ENCODE measurements around the gene HHATL.

Gene HHATL

DNA sequence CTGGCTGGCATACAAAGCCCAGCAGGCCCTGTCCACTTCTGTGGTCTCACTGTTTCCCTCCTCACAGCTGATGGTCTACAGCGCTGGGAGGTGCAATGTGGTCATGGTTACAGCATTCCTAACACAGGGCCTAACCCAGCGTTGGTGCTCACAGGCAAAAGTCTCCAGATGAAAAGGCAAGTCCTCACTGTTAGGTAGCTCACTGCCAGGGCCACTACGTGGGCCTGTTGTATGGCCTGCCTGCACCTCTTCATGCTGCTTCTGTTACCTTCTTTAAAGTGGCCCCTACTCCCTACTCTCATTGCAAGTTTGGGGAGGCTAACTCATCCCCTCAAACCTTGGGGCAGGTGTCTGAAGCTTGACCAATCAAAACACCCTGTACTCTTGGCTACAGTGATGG lies 39.2 kb upstream of the HHATL start:
- peaks cover 3% of the 10 kb centered on the region for H3K4me1 Mint-ChIP-seq (ENCODE audit: low read depth)
- no peaks in the 10 kb centered on the region for H3K27me3 Mint-ChIP-seq
- no peaks in the 10 kb centered on the region for H3K9me3 Mint-ChIP-seq (ENCODE audit: low read depth)
- H3K27ac Mint-ChIP-seq = no peak overlapping the region
- H3K4me3 Mint-ChIP-seq = no peak overlapping the region
- no peaks in the 10 kb centered on the region for H3K36me3 Mint-ChIP-seq

DNA sequence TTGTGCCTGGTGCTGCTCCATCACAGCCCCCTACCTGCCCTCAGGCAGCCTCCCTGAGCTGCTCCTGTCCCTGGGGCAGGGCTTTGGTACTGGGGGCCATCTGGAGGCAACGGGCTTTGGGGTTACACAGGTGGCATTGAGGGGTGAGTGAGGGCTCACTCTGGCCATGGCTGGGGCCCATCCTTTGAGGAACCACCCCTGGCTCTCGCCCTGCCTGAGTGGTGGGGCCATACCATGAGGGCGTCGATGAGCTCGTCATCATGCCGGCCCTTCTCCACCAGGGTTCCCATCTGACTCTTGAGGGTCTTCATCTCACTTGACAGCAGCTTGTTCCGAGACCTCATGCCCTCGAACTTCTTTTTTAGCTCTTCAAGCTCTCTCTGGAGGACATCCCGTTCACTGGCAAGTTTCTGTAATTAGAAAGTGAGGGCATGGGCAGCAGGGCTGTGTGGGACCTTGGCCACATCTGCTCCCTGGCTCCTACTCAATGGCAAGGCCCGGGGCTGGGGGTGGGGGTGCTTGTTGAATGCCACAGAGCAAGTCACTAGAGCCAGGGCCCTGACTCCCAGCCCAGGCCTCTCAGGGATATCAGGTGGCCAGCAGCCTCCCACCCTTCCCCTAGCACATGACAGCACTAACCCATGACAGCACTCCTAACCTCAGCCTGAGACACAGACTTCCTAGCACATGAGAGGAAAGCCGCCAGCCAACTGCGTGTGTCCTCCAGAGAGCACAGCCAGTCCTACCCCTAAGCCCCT lies 37.0 kb upstream of the HHATL start:
- Mint-ChIP-seq H3K27me3 (no peaks in the 10 kb centered on the region), H3K27ac (no peak overlapping the region), H3K9me3 (ENCODE audit: low read depth) (no peaks in the 10 kb centered on the region), H3K4me3 (no peak overlapping the region), H3K36me3 (no peaks in the 10 kb centered on the region), H3K4me1 (ENCODE audit: low read depth) (no peaks in the 10 kb centered on the region)

DNA sequence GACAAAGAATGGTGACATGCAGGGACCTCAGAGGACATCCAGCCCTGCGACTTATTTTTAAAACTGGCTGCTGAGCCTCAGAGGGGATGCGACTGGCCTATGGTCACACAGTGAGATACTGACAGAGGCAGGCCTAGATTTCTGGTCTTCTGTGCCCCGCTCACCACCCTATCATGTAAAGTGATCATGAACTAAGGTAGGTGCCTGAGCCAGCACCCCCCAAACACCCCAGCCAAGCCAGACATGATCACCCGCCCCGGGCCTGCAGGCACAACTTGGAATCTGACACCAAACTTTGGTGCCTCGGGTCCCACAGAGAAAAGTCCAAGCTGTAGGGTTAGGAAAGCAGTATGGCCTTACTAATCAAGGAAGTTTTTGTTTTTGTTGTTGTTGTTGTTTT lies 33.9 kb upstream of the HHATL start:
- Mint-ChIP-seq H3K4me1 (ENCODE audit: low read depth) (no peaks in the 10 kb centered on the region), H3K4me3 (no peak overlapping the region), H3K27me3 (no peaks in the 10 kb centered on the region), H3K9me3 (ENCODE audit: low read depth) (no peaks in the 10 kb centered on the region), H3K27ac (no peak overlapping the region), H3K36me3 (no peaks in the 10 kb centered on the region)

DNA sequence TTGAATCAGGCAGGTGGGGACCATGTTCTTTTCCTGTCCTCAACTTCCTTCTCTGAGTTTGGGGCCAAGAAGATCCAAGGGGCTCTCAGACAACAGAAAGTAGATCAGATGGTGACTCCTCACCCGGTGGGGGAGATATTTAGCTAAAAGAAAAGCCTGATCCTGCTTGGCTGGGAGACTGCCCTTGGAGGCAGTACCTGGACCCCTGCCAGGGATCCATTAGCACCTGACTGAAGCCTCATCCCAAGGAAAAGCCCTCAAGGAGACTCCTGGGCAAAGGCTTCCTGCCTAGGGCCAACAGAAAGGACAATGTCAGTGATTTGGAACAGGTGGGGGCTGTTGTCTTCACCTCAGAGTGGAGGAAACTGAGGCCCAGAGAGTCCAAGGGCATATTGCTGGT lies 33.5 kb upstream of the HHATL start:
- H3K4me1 Mint-ChIP-seq (ENCODE audit: low read depth) = no peaks in the 10 kb centered on the region
- H3K4me3 Mint-ChIP-seq = no peak overlapping the region
- H3K36me3 Mint-ChIP-seq = no peaks in the 10 kb centered on the region

DNA sequence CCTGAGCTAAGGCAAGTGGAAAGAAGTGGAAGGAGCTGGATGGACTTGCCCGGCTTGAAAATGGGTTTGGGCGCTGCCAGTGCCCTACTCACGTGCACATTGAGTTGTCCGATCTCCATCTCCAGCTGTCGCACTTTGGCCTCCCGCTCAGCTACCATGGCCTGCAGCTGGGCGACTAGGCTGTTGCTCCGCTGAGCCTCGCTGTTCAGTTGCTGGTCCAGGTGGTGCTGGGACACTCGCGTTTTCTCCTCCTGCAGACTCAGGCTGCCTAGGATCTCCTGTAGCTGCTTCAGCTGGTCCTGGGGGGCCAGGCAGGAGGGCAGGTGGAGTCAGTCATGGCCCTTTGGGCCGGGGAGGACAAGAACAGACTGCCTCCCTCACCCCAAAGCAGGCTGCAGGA lies 33.0 kb upstream of the HHATL start:
- Mint-ChIP-seq H3K27me3 (no peaks in the 10 kb centered on the region), H3K4me1 (ENCODE audit: low read depth) (no peaks in the 10 kb centered on the region), H3K27ac (no peak overlapping the region), H3K4me3 (no peak overlapping the region), H3K36me3 (no peaks in the 10 kb centered on the region), H3K9me3 (ENCODE audit: low read depth) (no peaks in the 10 kb centered on the region)

More for the DNA sequence above, 33.5 kb upstream of the HHATL start:
- Mint-ChIP-seq H3K27me3 (no peaks in the 10 kb centered on the region), H3K9me3 (ENCODE audit: low read depth) (no peaks in the 10 kb centered on the region), H3K27ac (no peak overlapping the region)

DNA sequence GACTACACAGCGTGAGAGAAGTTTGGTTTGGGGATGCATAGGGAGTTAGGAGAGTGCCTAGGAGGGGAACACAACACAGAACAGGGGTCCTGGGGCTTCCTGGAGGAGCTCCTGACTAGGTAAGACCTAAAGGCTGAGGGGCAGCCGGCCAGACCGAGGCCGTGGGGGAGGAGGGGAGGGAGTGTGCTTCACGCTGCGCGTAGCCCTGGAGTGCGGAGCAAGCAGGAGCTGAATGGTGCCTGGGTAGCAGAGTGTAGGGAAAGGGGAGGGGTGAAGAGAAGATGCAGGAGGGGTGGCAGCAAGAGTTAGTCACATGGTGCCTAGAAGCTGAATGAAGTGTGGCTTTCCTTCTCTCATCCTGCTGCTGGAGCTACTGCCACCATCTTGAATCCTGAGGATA lies 32.4 kb upstream of the HHATL start:
- Mint-ChIP-seq H3K27me3 (no peaks in the 10 kb centered on the region), H3K4me3 (no peak overlapping the region), H3K27ac (no peak overlapping the region), H3K36me3 (no peaks in the 10 kb centered on the region), H3K4me1 (ENCODE audit: low read depth) (no peaks in the 10 kb centered on the region), H3K9me3 (ENCODE audit: low read depth) (no peaks in the 10 kb centered on the region)

DNA sequence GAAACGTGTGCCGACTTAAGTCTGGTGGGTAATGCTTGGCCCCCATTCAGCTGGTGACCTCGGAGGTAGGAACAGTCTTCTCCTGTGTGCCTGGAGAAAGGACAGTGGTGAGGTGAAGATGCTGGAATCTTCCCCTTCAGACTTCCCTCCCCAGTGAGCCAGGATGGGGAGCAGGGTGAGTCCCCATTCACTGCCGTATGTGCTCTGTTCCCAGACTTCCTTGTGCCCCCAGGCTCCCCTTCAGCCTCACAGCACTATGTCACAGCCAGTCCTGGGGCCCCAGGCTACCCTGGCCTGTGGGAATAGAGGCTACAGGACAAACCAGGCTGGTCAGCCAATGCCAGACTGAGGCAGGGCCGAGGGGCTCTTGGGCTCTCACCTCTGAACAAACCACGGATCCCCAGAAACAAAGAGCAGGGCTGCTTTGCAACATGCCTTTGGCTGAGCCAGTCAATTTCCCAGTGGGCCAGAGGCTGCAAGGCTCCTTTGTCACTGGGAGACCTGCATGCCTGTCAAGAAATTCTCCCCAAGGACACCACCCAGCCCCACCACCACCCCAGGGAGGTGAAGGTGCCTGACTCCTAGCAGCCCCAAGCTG lies 31.8 kb upstream of the HHATL start:
- H3K9me3 Mint-ChIP-seq (ENCODE audit: low read depth) = no peaks in the 10 kb centered on the region
- no peaks in the 10 kb centered on the region for H3K27me3 Mint-ChIP-seq
- no peaks in the 10 kb centered on the region for H3K36me3 Mint-ChIP-seq
- no peaks in the 10 kb centered on the region for H3K4me1 Mint-ChIP-seq (ENCODE audit: low read depth)
- H3K4me3 Mint-ChIP-seq = no peak overlapping the region
- no peak overlapping the region for H3K27ac Mint-ChIP-seq

DNA sequence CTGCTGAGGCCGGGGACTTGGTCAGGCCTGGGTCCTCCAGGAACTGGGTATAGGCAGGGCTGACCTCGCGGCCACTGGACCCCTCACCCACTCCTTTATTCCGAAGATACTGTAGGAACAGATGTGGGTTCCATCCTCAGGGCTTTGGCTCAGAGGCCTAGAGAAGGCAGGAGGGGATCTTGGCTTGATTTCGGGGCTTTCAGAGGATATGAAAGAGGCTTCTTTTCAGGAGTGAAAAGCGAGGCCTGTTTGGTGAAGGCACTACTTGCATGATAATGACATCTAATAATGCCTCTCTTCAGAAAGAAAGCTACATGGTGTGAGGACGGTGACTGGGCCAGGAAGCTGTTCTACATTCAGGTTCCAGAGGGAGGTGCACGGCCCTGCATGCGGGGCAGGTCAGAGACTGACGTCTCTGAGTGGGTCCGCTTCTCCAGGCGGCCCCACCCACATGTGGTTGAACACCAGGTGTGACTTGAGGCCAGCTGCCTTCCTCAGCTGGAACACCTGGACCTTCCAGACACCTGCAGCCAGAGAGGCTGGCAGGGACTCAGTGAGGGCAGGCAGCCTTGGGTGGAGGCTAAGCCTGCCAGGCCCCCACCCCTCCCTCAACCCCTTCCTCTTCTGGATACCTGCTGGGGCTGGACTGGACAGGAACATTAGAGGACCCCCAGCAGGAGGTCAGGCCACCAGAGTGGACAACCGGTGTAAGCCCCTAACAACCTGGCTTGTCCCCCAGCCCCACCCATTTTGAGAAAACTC lies 31.1 kb upstream of the HHATL start:
- Mint-ChIP-seq H3K9me3 (ENCODE audit: low read depth) (no peaks in the 10 kb centered on the region), H3K27me3 (no peaks in the 10 kb centered on the region), H3K4me3 (no peak overlapping the region), H3K4me1 (ENCODE audit: low read depth) (no peaks in the 10 kb centered on the region), H3K27ac (no peak overlapping the region), H3K36me3 (no peaks in the 10 kb centered on the region)

DNA sequence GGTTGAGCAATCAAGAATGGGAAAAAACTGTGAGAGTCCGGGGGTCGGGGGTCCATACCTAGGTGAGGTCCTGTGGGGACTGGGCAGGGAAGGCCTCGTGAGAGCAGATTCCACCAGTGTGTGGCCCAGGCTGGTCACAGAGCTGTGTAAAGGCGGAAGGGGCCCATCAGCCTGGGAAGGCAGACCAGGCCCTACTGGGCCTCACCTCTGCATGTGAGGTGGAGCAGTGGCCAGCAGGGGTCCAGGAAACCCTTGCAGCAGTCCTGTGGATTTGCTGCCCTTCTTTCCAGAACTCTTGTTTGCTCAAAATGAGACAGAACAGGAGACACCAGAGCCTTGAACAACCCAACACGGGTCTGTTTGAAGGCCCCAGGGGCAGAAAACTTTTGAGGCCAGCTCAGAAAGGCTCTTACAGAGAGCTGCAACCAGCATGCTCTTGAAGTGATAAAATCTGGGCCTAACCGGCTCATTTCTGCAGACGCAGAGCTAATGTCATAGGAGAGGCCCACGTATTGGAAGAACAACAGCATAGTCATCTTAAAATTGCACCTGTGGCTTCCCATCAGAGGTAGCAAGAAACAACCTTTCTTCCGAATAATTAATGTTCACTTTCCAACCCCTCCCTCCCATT lies 30.3 kb upstream of the HHATL start:
- no peak overlapping the region for H3K4me3 Mint-ChIP-seq
- H3K36me3 Mint-ChIP-seq = no peaks in the 10 kb centered on the region
- H3K4me1 Mint-ChIP-seq (ENCODE audit: low read depth) = no peaks in the 10 kb centered on the region
- no peaks in the 10 kb centered on the region for H3K27me3 Mint-ChIP-seq
- H3K9me3 Mint-ChIP-seq (ENCODE audit: low read depth) = no peaks in the 10 kb centered on the region
- H3K27ac Mint-ChIP-seq = no peak overlapping the region

DNA sequence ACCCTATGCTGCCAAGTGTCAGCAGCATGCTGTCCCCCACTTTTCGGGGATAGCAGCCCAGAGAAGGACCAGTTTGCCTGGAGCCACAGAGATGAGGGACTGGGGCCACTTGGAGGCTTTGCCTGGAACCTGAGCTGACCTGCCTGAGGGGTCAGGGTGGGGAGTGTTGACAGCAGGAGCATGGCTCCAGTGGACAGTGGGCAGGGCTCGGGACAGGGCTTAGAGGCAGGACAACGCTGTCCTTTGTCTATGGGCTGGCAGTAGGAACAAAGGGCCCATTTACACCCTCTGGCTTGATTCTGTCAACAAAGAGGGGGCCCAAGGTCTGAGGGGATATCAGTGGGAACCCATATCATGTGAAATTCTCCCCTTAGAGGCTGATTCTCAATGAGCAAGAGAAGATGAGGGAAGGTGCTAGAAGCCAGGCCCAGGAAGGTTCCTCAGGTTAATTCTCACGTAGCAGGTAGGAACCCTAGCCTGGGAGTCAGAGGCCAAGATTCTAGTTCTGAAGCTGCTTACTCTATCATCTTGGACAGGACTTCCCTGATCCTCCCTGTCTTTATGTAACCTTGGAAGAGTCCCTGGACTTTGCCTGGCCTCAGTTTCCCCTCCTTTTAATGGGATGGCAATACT lies 29.7 kb upstream of the HHATL start:
- Mint-ChIP-seq H3K36me3 (no peaks in the 10 kb centered on the region), H3K27ac (no peak overlapping the region), H3K4me3 (no peak overlapping the region), H3K9me3 (ENCODE audit: low read depth) (no peaks in the 10 kb centered on the region), H3K4me1 (ENCODE audit: low read depth) (no peaks in the 10 kb centered on the region), H3K27me3 (no peaks in the 10 kb centered on the region)

DNA sequence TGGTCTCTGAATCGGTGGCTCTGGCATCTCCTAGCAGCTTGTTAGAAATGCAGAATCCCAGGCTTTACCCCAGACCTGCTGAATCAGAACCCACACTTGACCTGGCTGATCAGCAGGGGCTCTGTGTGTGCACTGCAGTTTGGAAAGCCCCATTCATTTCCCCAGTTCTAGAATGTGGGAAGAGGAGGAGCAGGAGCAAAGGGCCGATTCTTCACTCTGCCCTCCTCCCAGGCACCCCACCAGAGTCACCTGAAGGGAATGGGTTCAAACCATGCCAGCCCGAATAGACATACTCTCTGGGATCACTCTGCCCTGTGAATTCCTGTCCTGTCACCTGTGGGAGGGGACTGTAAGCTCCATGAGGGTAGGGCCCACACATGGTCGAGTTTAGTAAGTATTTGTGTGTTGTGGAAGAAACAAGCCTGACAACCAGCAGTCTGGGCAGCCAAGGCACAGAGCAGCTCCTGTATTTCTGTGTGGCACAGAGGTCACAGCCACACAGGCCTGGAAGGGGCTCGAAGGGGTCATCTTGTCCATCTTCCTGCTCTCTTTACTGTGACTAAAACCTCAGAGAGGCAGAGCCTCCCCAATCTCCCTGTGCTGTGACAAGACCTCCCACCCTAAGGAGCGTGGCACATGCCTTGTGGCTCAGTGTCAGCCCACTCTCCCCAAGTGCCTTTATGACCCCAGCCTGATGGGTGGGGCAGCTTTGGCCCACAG lies 29.0 kb upstream of the HHATL start:
- no peaks in the 10 kb centered on the region for H3K27me3 Mint-ChIP-seq
- H3K36me3 Mint-ChIP-seq = no peaks in the 10 kb centered on the region
- H3K9me3 Mint-ChIP-seq (ENCODE audit: low read depth) = no peaks in the 10 kb centered on the region
- H3K4me3 Mint-ChIP-seq = no peak overlapping the region
- H3K27ac Mint-ChIP-seq = no peak overlapping the region
- H3K4me1 Mint-ChIP-seq (ENCODE audit: low read depth) = no peaks in the 10 kb centered on the region

DNA sequence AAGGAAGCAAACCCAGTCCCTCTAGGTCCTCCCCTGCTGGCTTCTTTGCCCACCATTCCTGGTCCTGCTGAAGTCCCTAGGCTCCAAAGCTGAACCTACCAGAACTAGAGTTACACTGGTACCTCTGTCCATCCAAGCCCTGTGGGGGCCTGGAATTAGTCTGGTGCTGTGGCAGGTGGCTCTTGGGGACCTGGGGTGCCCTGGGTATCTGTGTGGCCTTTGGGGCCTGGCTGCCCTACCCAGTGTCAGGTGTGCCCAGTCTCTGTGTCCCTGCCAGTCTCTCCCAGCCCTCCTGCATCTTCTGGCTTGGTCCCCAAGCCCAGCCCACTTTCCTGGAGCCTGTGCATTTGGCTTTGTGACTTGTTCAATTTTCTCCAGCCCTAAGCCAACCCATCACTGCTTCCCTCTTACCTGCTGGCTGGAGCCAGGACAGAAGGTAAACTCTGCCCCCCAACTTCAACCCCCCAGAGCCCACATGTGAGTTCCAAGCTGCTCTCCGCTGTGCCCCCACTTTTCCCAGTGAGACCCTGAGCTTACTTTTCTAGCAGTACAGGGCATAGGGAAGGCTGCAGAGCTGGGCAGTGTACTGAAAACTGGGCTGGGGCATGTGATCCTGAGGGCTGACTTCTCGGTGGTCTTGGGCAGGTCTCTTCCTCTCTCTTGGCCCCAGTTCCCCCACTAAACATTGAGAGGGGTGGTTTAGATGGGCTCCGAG lies 28.3 kb upstream of the HHATL start:
- H3K36me3 Mint-ChIP-seq = no peaks in the 10 kb centered on the region
- no peak overlapping the region for H3K4me3 Mint-ChIP-seq

DNA sequence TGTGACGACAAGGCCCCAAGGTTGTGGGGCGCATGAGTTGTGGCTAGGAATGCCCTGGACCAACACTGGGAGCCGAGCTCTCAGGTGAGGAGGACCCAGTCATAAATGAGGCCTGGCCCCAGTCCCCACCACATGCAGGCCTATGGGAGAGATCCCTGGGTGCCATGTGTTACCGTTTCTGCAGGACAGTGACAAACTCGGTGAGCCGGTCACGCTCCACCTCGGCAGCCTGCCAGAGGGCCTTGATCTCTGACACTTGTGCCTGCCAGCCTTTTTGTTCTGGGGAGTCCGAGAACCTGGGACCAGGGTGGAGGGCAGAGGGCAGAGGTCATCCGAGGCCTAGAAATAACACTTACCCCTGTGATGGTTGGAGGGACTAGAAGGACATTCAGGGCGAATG lies 27.7 kb upstream of the HHATL start:
- H3K27ac Mint-ChIP-seq = no peak overlapping the region
- no peaks in the 10 kb centered on the region for H3K4me1 Mint-ChIP-seq (ENCODE audit: low read depth)
- H3K4me3 Mint-ChIP-seq = no peak overlapping the region
- no peaks in the 10 kb centered on the region for H3K27me3 Mint-ChIP-seq
- no peaks in the 10 kb centered on the region for H3K9me3 Mint-ChIP-seq (ENCODE audit: low read depth)
- no peaks in the 10 kb centered on the region for H3K36me3 Mint-ChIP-seq

More for the DNA sequence above, 28.3 kb upstream of the HHATL start:
- Mint-ChIP-seq H3K4me1 (ENCODE audit: low read depth) (no peaks in the 10 kb centered on the region), H3K27ac (no peak overlapping the region), H3K27me3 (no peaks in the 10 kb centered on the region), H3K9me3 (ENCODE audit: low read depth) (no peaks in the 10 kb centered on the region)
